ENCODE measurements around the gene ACACA. TPM values are rescaled to one million over a fixed set of nuclear protein-coding genes. Genes with fewer than 3 reads are reported as not detected.

ACACA gene
- total and polyA plus RNA-seq, 9 of the 15 experiments (the other 6 are each of a cell fraction or from before 2014, with no cell fraction given): 35.9 to 135 (median 88.4) TPM

DNA sequence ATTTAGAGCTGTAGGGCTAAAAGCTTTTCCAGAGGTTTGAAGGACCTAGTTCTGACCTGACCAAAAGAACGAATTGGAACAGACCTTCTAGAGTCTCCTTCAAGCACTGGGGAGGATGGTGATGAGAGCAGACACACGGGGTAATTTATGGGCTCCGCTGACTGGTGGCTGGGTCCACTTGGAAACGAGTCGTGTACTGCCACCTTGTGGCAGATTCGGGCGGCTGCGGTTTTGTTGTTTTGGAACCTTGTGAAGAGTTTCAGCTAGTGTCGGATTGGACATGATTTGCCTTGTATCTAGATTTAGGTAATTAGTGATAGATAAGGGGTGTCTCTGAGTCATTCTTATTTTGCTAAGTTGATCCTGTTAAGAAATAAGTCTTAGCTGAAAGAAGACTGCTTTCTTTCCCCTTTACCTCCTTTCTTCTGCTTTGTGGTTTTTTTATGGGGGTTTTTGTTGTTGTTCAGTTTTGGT, 359.0 kb downstream of the ACACA start (continued):
- TF ChIP-seq SNIP1 (IDR thresholded peaks at IDR 0.05; ENCODE audit: low read depth): no peak
- TF ChIP-seq MTF1 (CRISPR knock-in tag; IDR thresholded peaks at IDR 0.05; ENCODE audit: borderline replicate concordance): no peak
- TF ChIP-seq MAZ (CRISPR knock-in tag; conservative IDR thresholded peaks at IDR 0.05 in 1 of 2, IDR thresholded peaks at IDR 0.05 in 1 of 2): peak in 1 of 2 experiments; percentile 60; a peak in 2 of 4 replicates
- TF ChIP-seq, protein P1, sequence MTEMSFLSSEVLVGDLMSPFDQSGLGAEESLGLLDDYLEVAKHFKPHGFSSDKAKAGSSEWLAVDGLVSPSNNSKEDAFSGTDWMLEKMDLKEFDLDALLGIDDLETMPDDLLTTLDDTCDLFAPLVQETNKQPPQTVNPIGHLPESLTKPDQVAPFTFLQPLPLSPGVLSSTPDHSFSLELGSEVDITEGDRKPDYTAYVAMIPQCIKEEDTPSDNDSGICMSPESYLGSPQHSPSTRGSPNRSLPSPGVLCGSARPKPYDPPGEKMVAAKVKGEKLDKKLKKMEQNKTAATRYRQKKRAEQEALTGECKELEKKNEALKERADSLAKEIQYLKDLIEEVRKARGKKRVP (CRISPR knock-in tag; IDR thresholded peaks at IDR 0.05): no peak
- TF ChIP-seq, protein P2, sequence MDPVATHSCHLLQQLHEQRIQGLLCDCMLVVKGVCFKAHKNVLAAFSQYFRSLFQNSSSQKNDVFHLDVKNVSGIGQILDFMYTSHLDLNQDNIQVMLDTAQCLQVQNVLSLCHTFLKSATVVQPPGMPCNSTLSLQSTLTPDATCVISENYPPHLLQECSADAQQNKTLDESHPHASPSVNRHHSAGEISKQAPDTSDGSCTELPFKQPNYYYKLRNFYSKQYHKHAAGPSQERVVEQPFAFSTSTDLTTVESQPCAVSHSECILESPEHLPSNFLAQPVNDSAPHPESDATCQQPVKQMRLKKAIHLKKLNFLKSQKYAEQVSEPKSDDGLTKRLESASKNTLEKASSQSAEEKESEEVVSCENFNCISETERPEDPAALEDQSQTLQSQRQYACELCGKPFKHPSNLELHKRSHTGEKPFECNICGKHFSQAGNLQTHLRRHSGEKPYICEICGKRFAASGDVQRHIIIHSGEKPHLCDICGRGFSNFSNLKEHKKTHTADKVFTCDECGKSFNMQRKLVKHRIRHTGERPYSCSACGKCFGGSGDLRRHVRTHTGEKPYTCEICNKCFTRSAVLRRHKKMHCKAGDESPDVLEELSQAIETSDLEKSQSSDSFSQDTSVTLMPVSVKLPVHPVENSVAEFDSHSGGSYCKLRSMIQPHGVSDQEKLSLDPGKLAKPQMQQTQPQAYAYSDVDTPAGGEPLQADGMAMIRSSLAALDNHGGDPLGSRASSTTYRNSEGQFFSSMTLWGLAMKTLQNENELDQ (CRISPR knock-in tag; IDR thresholded peaks at IDR 0.05; ENCODE audit: borderline replicate concordance): no peak
- TF ChIP-seq MBD2 (IDR thresholded peaks at IDR 0.05; ENCODE audit: borderline replicate concordance, low read depth): no peak
- TF ChIP-seq, protein P3, sequence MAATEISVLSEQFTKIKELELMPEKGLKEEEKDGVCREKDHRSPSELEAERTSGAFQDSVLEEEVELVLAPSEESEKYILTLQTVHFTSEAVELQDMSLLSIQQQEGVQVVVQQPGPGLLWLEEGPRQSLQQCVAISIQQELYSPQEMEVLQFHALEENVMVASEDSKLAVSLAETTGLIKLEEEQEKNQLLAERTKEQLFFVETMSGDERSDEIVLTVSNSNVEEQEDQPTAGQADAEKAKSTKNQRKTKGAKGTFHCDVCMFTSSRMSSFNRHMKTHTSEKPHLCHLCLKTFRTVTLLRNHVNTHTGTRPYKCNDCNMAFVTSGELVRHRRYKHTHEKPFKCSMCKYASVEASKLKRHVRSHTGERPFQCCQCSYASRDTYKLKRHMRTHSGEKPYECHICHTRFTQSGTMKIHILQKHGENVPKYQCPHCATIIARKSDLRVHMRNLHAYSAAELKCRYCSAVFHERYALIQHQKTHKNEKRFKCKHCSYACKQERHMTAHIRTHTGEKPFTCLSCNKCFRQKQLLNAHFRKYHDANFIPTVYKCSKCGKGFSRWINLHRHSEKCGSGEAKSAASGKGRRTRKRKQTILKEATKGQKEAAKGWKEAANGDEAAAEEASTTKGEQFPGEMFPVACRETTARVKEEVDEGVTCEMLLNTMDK (IDR thresholded peaks at IDR 0.05; ENCODE audit: borderline replicate concordance, insufficient read depth, low read depth, low read length, poor library complexity, severe bottlenecking): peak; percentile 59

All from K562 (cell line).